Stimulated activated naive B cell treated with anti-CD40 and anti-IgM and Interleukin-4, amounts not matched to agents 10 μg/mL and 1 μg/mL and 100 μg/mL, for 72 hours (primary cell): ENCODE measurements around the gene PLA2G4B.

Experiments used
- ATAC-seq, 2 donors: fragments of 150-1000 bp; cut with Tn5 transposase; replicated peaks; 2 replicates each; pipeline ENCODE4 v1.10.0; 2021; ENCODE audit warnings: moderate library complexity in 1 of 2
- DNase-seq: peaks from one replicate; pipeline ENCODE4 v3.0.0; 2021
- H3K27ac Mint-ChIP-seq: one replicate; pipeline ENCODE4 v1.8.0; 2022; ENCODE audit warnings: mild to moderate bottlenecking, mixed read lengths
- H3K27me3 Mint-ChIP-seq, 2 donors: one replicate each; pipeline ENCODE4 v1.8.0; 2022; ENCODE audit warnings: mixed read lengths in 2 of 2
- H3K36me3 Mint-ChIP-seq, 2 donors: one replicate each; pipeline ENCODE4 v1.8.0; 2022; ENCODE audit warnings: mixed read lengths in 2 of 2, mild to moderate bottlenecking in 1 of 2
- H3K4me1 Mint-ChIP-seq, 2 donors: one replicate each; pipeline ENCODE4 v1.8.0; 2022; ENCODE audit warnings: mixed read lengths in 2 of 2, mild to moderate bottlenecking in 1 of 2
- H3K4me3 Mint-ChIP-seq, 2 donors: one replicate each; pipeline ENCODE4 v1.8.0; 2022; ENCODE audit warnings: mild to moderate bottlenecking in 2 of 2, mixed read lengths in 2 of 2, moderate library complexity in 1 of 2
- H3K9me3 Mint-ChIP-seq, 2 donors: one replicate each; pipeline ENCODE4 v1.8.0; 2022; ENCODE audit warnings: mixed read lengths in 2 of 2, mild to moderate bottlenecking in 1 of 2

PLA2G4B gene

GRCh38 chr15:41813426-41813825 is 25.2 kb upstream of the PLA2G4B start:
- Mint-ChIP-seq H3K36me3 (peaks cover 39 to 61% of the 10 kb centered on the region in 2 donors), H3K9me3 (no peaks in the 10 kb centered on the region), H3K27me3 (no peaks in the 10 kb centered on the region), H3K27ac (no peak overlapping the region), H3K4me3 (no peak overlapping the region), H3K4me1 (peaks cover 12 to 29% of the 10 kb centered on the region in 2 donors)
- ATAC-seq (no peak), DNase-seq (no peak)

DNA sequence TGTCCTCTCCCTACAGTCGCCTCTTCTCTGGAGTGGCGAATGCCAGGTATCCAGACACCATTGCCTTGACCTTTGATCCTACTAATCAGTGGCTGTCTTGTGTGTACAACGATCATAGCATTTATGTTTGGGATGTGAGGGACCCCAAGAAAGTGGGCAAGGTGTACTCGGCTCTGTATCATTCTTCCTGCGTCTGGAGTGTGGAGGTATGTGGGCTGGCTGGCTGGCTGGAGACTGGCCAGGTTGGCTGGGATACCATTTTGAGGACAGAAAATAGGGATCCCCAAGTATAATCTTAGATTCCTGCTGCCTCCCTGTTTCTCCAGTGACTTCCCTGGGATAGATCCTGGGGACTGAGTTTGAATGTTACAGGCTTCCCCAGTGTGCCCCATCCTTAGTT is 24.1 kb upstream of the PLA2G4B start:
- H3K27me3 Mint-ChIP-seq = no peaks in the 10 kb centered on the region
- ATAC-seq = no peak
- no peaks in the 10 kb centered on the region for H3K9me3 Mint-ChIP-seq
- no peak overlapping the region for H3K4me3 Mint-ChIP-seq
- DNase-seq = no peak
- H3K27ac Mint-ChIP-seq = no peak overlapping the region
- peaks cover 9 to 21% of the 10 kb centered on the region in 2 donors for H3K4me1 Mint-ChIP-seq
- H3K36me3 Mint-ChIP-seq = peaks cover 49 to 72% of the 10 kb centered on the region in 2 donors

DNA sequence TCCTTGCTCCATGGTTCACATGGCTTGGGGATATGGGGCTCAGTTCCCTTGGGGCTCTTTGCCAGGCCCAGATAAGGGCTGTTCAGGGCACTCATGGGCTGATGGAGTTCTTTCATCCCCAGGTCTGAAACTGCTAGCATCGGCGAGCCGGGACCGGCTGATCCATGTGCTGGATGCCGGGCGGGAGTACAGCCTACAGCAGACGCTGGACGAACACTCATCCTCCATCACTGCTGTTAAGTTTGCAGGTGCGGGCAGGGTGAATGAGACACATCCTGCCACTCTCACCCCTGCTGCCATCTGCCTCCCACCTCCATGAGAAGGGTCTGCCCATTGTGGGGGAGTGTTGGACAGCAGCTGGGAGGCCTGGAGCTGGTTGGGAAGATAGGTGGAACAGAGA is 21.9 kb upstream of the PLA2G4B start:
- ATAC-seq = no peak
- H3K27me3 Mint-ChIP-seq = no peaks in the 10 kb centered on the region
- no peak overlapping the region for H3K4me3 Mint-ChIP-seq
- H3K9me3 Mint-ChIP-seq = no peaks in the 10 kb centered on the region
- H3K4me1 Mint-ChIP-seq = peaks cover 0 to under 1% of the 10 kb centered on the region in 2 donors
- peaks cover 61 to 81% of the 10 kb centered on the region in 2 donors for H3K36me3 Mint-ChIP-seq
- no peak overlapping the region for H3K27ac Mint-ChIP-seq
- DNase-seq = no peak

DNA sequence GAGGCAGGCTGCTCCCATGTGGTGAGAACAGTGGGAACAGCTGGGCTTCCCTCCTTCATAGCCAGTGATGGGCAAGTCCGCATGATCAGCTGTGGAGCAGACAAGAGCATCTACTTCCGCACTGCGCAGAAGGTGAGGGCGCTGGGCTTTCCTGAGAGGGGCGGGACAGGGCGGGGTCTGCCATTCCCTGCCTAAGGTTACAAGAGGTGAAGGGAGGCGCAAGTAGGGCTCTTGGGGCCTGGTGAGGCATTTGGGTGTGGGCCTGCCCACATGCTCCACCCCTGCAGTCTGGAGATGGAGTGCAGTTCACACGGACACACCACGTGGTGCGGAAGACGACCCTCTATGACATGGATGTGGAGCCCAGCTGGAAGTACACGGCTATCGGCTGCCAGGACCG is 21.3 kb upstream of the PLA2G4B start:
- Mint-ChIP-seq H3K4me3 (no peak overlapping the region), H3K4me1 (no peaks in the 10 kb centered on the region), H3K36me3 (peaks cover 60 to 83% of the 10 kb centered on the region in 2 donors), H3K9me3 (no peaks in the 10 kb centered on the region), H3K27me3 (no peaks in the 10 kb centered on the region), H3K27ac (no peak overlapping the region)
- no peak for DNase-seq
- ATAC-seq = no peak

DNA sequence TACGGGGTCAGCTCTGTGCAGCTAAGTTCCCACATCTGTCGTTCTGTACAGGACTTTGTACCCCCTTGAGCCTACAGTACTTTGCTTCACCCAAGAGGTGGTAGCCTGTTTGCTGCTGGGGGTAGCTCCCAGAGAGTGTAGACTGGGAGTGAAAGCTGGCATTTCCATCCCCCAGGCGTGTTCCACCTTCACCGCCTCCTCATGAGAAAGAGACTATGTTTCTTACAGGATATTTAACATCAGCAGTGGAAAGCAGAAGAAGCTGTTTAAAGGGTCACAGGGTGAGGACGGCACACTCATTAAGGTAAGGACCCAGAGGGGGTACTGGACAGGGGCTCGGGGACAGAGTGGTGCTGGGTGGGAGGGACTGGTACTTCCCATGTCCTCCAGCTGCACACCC is 20.9 kb upstream of the PLA2G4B start:
- Mint-ChIP-seq H3K27ac (no peak overlapping the region), H3K9me3 (no peaks in the 10 kb centered on the region), H3K4me3 (no peak overlapping the region), H3K4me1 (no peaks in the 10 kb centered on the region), H3K27me3 (no peaks in the 10 kb centered on the region), H3K36me3 (peaks cover 63 to 86% of the 10 kb centered on the region in 2 donors)
- ATAC-seq (no peak), DNase-seq (no peak)

GRCh38 chr15:41819455-41820050 is 19.1 kb upstream of the PLA2G4B start:
- peaks cover 66 to 83% of the 10 kb centered on the region in 2 donors for H3K36me3 Mint-ChIP-seq
- H3K27me3 Mint-ChIP-seq = no peaks in the 10 kb centered on the region
- H3K4me3 Mint-ChIP-seq = no peak overlapping the region
- H3K9me3 Mint-ChIP-seq = no peaks in the 10 kb centered on the region
- ATAC-seq (no peak), DNase-seq (no peak)
- H3K4me1 Mint-ChIP-seq = no peaks in the 10 kb centered on the region
- H3K27ac Mint-ChIP-seq = no peak overlapping the region

- Mint-ChIP-seq H3K27ac (no peak overlapping the region), H3K36me3 (peaks cover 63 to 74% of the 10 kb centered on the region in 2 donors)
These were observed 17.7 kb upstream of the PLA2G4B start for GRCh38 chr15:41820791-41821423.

DNA sequence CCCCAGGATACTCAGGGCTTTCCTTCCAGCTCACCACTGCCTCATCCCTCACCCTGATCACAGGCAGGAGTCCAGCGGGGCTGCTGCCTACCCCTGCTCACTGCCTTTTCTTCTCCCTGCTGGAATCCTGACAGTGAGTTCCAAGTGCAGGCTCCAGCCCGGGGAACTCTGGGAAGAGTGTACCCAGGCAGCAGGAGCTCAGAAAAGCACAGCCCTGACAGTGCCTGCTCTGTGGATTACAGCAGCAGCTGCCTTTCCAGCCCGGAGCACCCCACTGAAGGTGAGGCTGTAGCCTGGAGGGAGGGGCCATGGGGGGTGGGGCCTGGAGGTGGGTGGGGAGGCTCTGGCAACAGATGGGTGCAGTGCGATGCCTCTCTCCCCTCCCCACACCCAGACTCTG is 16.8 kb upstream of the PLA2G4B start:
- peak overlapping the region; percentile 10 for H3K27ac Mint-ChIP-seq
- no peaks in the 10 kb centered on the region for H3K9me3 Mint-ChIP-seq

More at GRCh38 chr15:41820791-41821423, 17.7 kb upstream of the PLA2G4B start:
- H3K4me1 Mint-ChIP-seq = no peaks in the 10 kb centered on the region
- no peak overlapping the region for H3K4me3 Mint-ChIP-seq
- H3K27me3 Mint-ChIP-seq = no peaks in the 10 kb centered on the region
- DNase-seq (no peak), ATAC-seq (no peak)
- no peaks in the 10 kb centered on the region for H3K9me3 Mint-ChIP-seq

GRCh38 chr15:41822471-41822870 is 16.2 kb upstream of the PLA2G4B start:
- Mint-ChIP-seq H3K36me3 (peaks cover 49 to 66% of the 10 kb centered on the region in 2 donors), H3K27me3 (no peaks in the 10 kb centered on the region), H3K9me3 (no peaks in the 10 kb centered on the region), H3K4me3 (no peak overlapping the region), H3K4me1 (peaks cover 4 to 5% of the 10 kb centered on the region in 2 donors), H3K27ac (no peak overlapping the region)
- no peak for DNase-seq
- no peak for ATAC-seq

More for the DNA sequence above, 16.8 kb upstream of the PLA2G4B start:
- Mint-ChIP-seq H3K4me1 (peaks cover 0 to 5% of the 10 kb centered on the region in 2 donors), H3K36me3 (peaks cover 56 to 73% of the 10 kb centered on the region in 2 donors), H3K4me3 (no peak overlapping the region), H3K27me3 (no peaks in the 10 kb centered on the region)
- ATAC-seq (no peak), DNase-seq (no peak)

DNA sequence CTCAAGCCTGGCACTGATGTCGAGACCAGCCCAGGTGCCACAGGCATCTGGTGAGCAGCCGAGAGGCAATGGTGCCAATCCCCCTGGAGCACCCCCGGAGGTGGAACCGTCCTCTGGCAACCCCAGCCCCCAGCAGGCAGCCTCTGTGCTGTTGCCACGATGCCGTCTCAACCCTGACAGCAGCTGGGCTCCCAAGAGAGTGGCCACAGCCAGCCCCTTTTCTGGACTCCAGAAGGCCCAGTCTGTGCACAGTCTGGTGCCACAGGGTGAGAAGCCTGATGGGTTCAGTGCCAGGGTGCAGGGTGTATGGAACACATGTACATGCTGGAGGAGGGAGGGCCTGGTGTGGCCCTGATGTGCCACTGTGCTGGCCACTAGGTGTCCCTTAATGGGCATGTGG is 15.7 kb upstream of the PLA2G4B start:
- H3K27ac Mint-ChIP-seq = no peak overlapping the region
- H3K36me3 Mint-ChIP-seq = peaks cover 45 to 61% of the 10 kb centered on the region in 2 donors
- H3K4me3 Mint-ChIP-seq = no peak overlapping the region
- H3K9me3 Mint-ChIP-seq = no peaks in the 10 kb centered on the region
- no peaks in the 10 kb centered on the region for H3K27me3 Mint-ChIP-seq
- peaks cover 7 to 8% of the 10 kb centered on the region in 2 donors for H3K4me1 Mint-ChIP-seq
- no peak for DNase-seq
- ATAC-seq = no peak

- DNase-seq = no peak
- no peak overlapping the region for H3K27ac Mint-ChIP-seq
These were observed 15.1 kb upstream of the PLA2G4B start for GRCh38 chr15:41823502-41823901.

DNA sequence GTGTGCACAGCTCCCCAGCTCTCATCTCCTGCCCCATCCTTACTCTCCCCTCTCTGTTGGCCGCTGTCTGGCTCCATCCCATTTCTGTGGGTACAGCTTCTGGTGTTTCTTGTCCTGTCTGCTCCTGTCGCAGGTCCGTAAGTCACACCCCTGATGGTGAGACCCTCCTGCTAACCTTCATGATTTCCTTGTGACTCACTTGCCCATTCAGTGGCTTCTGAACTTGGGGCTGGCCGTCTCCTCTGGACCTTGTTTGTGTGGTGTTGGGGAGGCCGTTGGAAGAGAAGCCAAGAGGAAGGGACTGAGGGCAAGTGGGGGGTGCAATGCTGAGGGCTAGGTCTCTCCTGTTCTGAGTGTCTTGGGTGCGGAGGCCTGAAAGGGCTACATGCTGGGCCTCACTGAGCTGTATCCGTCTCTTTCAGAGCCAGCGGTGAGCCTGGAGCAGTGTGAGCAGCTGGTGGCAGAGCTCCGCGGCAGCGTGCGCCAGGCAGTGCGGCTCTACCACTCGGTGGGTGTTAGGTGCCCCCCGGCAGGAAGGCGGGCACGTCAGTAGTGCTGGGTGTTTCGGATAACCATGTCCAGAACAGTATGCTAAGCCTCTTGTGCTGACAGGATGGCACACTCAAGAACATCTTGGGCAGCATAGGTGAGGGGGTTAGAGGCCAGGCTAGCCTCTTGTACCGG is 14.4 kb upstream of the PLA2G4B start:
- Mint-ChIP-seq H3K27me3 (no peaks in the 10 kb centered on the region), H3K27ac (no peak overlapping the region), H3K9me3 (no peaks in the 10 kb centered on the region), H3K36me3 (peaks cover 36 to 49% of the 10 kb centered on the region in 2 donors), H3K4me1 (peaks cover 14 to 18% of the 10 kb centered on the region in 2 donors), H3K4me3 (no peak overlapping the region)
- DNase-seq (no peak), ATAC-seq (no peak)

More at GRCh38 chr15:41823502-41823901, 15.1 kb upstream of the PLA2G4B start:
- ATAC-seq = no peak
- Mint-ChIP-seq H3K4me1 (peaks cover 8 to 11% of the 10 kb centered on the region in 2 donors), H3K4me3 (no peak overlapping the region), H3K36me3 (peaks cover 43 to 56% of the 10 kb centered on the region in 2 donors), H3K27me3 (no peaks in the 10 kb centered on the region), H3K9me3 (no peaks in the 10 kb centered on the region)

DNA sequence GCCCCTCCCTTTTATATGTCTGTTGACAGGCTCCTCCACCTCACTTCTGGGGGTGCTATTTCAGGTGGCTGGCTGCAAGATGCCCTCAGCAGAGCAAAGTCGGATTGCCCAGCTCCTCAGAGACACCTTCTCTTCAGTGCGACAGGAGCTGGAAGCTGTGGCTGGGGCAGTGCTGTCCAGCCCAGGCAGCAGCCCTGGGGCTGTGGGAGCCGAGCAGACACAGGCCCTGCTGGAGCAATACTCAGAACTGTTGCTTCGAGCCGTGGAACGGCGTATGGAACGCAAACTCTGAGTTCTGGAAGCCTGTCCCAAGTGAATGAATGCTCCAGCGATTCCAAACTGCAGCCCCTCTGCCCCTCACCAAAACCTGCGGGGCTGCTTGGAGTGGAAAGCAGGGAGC is 13.5 kb upstream of the PLA2G4B start:
- H3K4me1 Mint-ChIP-seq = peaks cover 16 to 18% of the 10 kb centered on the region in 2 donors
- H3K36me3 Mint-ChIP-seq = peaks cover 29 to 41% of the 10 kb centered on the region in 2 donors
- no peaks in the 10 kb centered on the region for H3K27me3 Mint-ChIP-seq
- DNase-seq (no peak), ATAC-seq (no peak)
- no peak overlapping the region for H3K27ac Mint-ChIP-seq
- no peak overlapping the region for H3K4me3 Mint-ChIP-seq
- H3K9me3 Mint-ChIP-seq = no peaks in the 10 kb centered on the region

GRCh38 chr15:41825572-41826535 is 12.8 kb upstream of the PLA2G4B start:
- Mint-ChIP-seq H3K4me1 (peaks cover 17 to 25% of the 10 kb centered on the region in 2 donors), H3K27ac (peak overlapping the region; percentile 68), H3K4me3 (peak overlapping the region; percentile 51 to 59), H3K36me3 (peaks cover 26 to 39% of the 10 kb centered on the region in 2 donors), H3K27me3 (no peaks in the 10 kb centered on the region), H3K9me3 (no peaks in the 10 kb centered on the region)
- ATAC-seq = no peak
- DNase-seq = no peak
